Panc1 (cell line): ENCODE results near the gene UNC119B. TPM values are rescaled to one million over a fixed set of nuclear protein-coding genes. Genes with fewer than 3 reads are reported as not detected.

Experiments
- ATAC-seq: fragments of 200-7000 bp; cut with Tn5 transposase; 2 replicates; pipeline ENCODE4 v1.9.1; 2020; ENCODE audit warnings: mild to moderate bottlenecking, moderate library complexity
- BruUV-seq: library from RNA; stranded (reverse); fragments of 400-500 nt; replicated peaks from 2 replicates; lab custom pipeline; 2021; lab: Mats Ljungman, UMichigan
- CTCF ChIA-PET: fragments of 300-600 bp; sonication (Branson Sonifier 250); formaldehyde crosslinking; loops from one replicate; lab custom pipeline; 2022; ENCODE audit warnings: antibody characterized with exemption; lab: Charles Lee
- POLR2A ChIA-PET: fragments of 300-600 bp; sonication (Branson Sonifier 250); formaldehyde crosslinking; loops from one replicate; lab custom pipeline; 2022; ENCODE audit warnings: antibody characterized with exemption; lab: Charles Lee
- DNase-seq: peaks from one replicate; pipeline ENCODE4 v3.0.0-alpha.2; 2010; ENCODE audit warnings: low read depth, low spot score
- H3K27ac ChIP-seq: 2 replicates; pipeline ENCODE4 v1.5.1; 2011; ENCODE audit warnings: mild to moderate bottlenecking, low read length, inconsistent platforms
- H3K27me3 ChIP-seq: fragments of 200-500 bp; sonication (Bioruptor generic); 2 replicates; pipeline ENCODE4 v1.6.0; 2014; ENCODE audit warnings: low read length, inconsistent platforms; ENCODE audit not compliant: control insufficient read depth, insufficient read depth
- H3K36me3 ChIP-seq: fragments of 200-500 bp; sonication (Bioruptor generic); 2 replicates; pipeline ENCODE4 v1.5.1; 2014; ENCODE audit warnings: inconsistent platforms, mild to moderate bottlenecking, low read length, moderate library complexity; ENCODE audit not compliant: control insufficient read depth, insufficient read depth
- H3K4me1 ChIP-seq: 2 replicates; pipeline ENCODE4 v1.5.1; 2011; ENCODE audit warnings: inconsistent platforms, mild to moderate bottlenecking, low read length, moderate library complexity; ENCODE audit not compliant: control insufficient read depth, insufficient read depth
- H3K4me3 ChIP-seq, 2 experiments: 2 replicates each; pipeline ENCODE4 v1.5.1; 2011 to 2012; ENCODE audit warnings: low read depth in 2 of 2, low read length in 2 of 2, mild to moderate bottlenecking in 2 of 2, inconsistent platforms in 1 of 2, moderate library complexity in 1 of 2
- H3K9me3 ChIP-seq: fragments of 200-500 bp; sonication (Bioruptor generic); 2 replicates; pipeline ENCODE4 v1.5.1; 2014; ENCODE audit warnings: low read depth, mild to moderate bottlenecking, inconsistent platforms, low read length, moderate library complexity; ENCODE audit not compliant: control insufficient read depth, insufficient read depth
- POLR2AphosphoS5 ChIP-seq: IDR thresholded peaks from 2 replicates; pipeline ENCODE4 v1.6.1; 2012; ENCODE audit warnings: mild to moderate bottlenecking, low read depth, low read length, moderate library complexity
- SIN3A ChIP-seq: IDR thresholded peaks from 2 replicates; pipeline ENCODE4 v1.6.1; 2012; ENCODE audit warnings: low read depth, mild to moderate bottlenecking, low read length, moderate library complexity, borderline replicate concordance; ENCODE audit not compliant: insufficient read depth
- TCF7L2 ChIP-seq: IDR thresholded peaks from 2 replicates; pipeline ENCODE4 v1.6.1; 2011; ENCODE audit warnings: mild to moderate bottlenecking, low read depth, low read length, inconsistent platforms
- in situ Hi-C: cut with HindIII; loops from 2 replicates; pipeline ENCODE4 v1.10.0; 2016; ENCODE audit warnings: low sequenced_read_pairs, low pct_unique_long_range_greater_than_20kb
- intact Hi-C: fragments of 100-400 bp; cut with micrococcal nuclease; formaldehyde crosslinking; loops from one replicate; pipeline ENCODE4 v1.10.0; 2022; ENCODE audit not compliant: unreplicated experiment
- total RNA-seq: library from RNA; stranded (reverse); gene quantifications from one replicate; pipeline ENCODE4 v1.2.1, GENCODE V29; 2021; ENCODE audit not compliant: unreplicated experiment
- TF ChIP-seq, protein P1 (sequence below), 2 experiments: IDR thresholded peaks; 2 replicates each; pipeline ENCODE4 v1.6.1; 2011 to 2012; ENCODE audit warnings: low read depth in 2 of 2, control low read depth in 1 of 2, low read length in 1 of 2, mild to moderate bottlenecking in 1 of 2, moderate library complexity in 1 of 2; ENCODE audit not compliant: insufficient read depth in 1 of 2
- TF ChIP-seq, protein P2 (sequence below): fragments of 450-650 bp; IDR thresholded peaks from 2 replicates; pipeline ENCODE4 v1.5.1; 2017; ENCODE audit warnings: mild to moderate bottlenecking

The UNC119B gene
- total RNA-seq, 1 experiment from 2014 or later: 26.0 TPM

DNA sequence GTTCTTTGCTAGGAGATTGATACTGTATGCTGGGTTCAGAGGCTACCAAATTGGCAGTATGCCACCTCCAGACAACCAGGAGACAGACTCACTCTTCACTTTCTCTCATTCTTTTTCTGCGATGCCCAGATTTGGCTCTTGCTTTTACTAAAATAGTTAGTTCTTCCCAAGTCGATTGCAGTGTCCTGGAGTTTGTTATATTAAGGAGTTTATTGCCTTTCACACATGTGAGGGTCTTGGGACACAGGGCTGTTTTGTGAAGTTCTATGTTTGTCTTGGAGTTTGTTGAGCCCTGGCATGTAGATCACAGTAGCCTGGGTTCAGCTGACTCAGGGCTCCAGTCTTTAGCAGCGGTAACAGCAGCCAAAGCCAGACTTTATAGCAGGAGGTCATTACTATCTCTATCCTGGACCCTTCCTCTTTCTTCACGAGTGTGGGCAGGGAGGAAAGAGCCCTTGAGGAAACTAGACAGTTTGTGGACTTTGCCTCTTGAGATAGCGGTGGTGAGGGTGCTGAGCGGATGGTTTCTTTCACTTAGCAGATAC, 21.7 kb upstream of the UNC119B start:
- intact Hi-C loops (no loop called here), in situ Hi-C loops (no loop called here)
- Histone ChIP-seq H3K36me3 (no peaks in the 10 kb centered on the region; the same call in 1 of the 2 replicates), H3K27ac (peak overlapping the region; percentile 80), H3K27me3 (no peaks in the 10 kb centered on the region), H3K4me1 (peaks cover 29% of the 10 kb centered on the region), H3K4me3 (peak overlapping the region; percentile 78 to 91), H3K9me3 (no peaks in the 10 kb centered on the region)
- no peak for ATAC-seq
- POLR2A ChIA-PET: no interaction called here
- TF ChIP-seq POLR2AphosphoS5 (no peak), SIN3A (no peak)
- TF ChIP-seq, protein P1, sequence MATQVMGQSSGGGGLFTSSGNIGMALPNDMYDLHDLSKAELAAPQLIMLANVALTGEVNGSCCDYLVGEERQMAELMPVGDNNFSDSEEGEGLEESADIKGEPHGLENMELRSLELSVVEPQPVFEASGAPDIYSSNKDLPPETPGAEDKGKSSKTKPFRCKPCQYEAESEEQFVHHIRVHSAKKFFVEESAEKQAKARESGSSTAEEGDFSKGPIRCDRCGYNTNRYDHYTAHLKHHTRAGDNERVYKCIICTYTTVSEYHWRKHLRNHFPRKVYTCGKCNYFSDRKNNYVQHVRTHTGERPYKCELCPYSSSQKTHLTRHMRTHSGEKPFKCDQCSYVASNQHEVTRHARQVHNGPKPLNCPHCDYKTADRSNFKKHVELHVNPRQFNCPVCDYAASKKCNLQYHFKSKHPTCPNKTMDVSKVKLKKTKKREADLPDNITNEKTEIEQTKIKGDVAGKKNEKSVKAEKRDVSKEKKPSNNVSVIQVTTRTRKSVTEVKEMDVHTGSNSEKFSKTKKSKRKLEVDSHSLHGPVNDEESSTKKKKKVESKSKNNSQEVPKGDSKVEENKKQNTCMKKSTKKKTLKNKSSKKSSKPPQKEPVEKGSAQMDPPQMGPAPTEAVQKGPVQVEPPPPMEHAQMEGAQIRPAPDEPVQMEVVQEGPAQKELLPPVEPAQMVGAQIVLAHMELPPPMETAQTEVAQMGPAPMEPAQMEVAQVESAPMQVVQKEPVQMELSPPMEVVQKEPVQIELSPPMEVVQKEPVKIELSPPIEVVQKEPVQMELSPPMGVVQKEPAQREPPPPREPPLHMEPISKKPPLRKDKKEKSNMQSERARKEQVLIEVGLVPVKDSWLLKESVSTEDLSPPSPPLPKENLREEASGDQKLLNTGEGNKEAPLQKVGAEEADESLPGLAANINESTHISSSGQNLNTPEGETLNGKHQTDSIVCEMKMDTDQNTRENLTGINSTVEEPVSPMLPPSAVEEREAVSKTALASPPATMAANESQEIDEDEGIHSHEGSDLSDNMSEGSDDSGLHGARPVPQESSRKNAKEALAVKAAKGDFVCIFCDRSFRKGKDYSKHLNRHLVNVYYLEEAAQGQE (IDR thresholded peaks at IDR 0.05; ENCODE audit: insufficient read depth in 1 of 2, low read depth in 2 of 2, low read length in 1 of 2): no peak
- TF ChIP-seq, protein P2, sequence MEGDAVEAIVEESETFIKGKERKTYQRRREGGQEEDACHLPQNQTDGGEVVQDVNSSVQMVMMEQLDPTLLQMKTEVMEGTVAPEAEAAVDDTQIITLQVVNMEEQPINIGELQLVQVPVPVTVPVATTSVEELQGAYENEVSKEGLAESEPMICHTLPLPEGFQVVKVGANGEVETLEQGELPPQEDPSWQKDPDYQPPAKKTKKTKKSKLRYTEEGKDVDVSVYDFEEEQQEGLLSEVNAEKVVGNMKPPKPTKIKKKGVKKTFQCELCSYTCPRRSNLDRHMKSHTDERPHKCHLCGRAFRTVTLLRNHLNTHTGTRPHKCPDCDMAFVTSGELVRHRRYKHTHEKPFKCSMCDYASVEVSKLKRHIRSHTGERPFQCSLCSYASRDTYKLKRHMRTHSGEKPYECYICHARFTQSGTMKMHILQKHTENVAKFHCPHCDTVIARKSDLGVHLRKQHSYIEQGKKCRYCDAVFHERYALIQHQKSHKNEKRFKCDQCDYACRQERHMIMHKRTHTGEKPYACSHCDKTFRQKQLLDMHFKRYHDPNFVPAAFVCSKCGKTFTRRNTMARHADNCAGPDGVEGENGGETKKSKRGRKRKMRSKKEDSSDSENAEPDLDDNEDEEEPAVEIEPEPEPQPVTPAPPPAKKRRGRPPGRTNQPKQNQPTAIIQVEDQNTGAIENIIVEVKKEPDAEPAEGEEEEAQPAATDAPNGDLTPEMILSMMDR: no peak
- no peak for DNase-seq
- CTCF ChIA-PET: no interaction called here
- BruUV-seq: TSS peak; percentile 78

DNA sequence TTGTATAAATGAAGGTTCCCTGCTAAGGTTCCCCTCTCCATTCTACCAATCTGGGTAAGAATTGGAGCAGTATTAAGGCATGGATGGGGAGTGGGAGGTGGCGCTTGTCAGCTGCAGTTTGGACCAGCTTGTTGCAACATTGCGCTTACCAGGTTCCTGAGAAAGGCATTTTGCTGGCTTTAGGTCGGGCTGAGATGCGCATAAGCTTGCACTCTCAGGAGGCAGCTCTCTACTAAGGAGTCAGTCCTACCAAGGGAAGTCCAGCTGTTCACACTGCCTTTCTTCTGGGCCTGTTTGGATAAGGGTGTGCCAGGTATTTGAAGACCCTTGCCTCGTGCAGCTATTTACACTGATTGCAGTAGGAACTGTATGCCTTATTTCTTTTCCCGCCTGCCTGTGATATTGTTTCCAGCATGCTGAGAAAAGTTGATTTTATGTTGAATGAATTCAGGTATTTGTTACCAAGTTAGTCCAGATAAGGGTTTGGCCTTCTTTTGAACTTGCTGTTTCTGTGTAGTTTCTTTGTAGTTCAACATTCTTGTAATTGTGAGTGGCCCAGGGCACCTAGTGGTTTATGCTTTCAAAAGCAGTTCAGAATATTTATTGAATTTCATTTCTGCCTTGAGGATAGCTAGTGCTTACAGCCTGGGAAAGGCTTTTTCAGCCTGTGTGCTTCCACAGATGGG, 20.7 kb upstream of the UNC119B start:
- H3K36me3 ChIP-seq: no peaks in the 10 kb centered on the region; the same call in 1 of the 2 replicates
- intact Hi-C loops (no loop called here), in situ Hi-C loops (no loop called here)
- peak overlapping the region; percentile 78 to 91 for H3K4me3 ChIP-seq
- peaks cover 29% of the 10 kb centered on the region for H3K4me1 ChIP-seq
- POLR2A ChIA-PET: interaction anchor here (0.5 kb wide), 2 partner anchors 15 to 113 kb away, joined by 4 to 6 read pairs; no protein-coding TSS in a partner anchor
- BruUV-seq: no TSS peak
- no peak for ATAC-seq
- 0 out of 2 replicates have a peak overlapping the region, but pooled peaks have one; percentile 42 for H3K27ac ChIP-seq
- no peaks in the 10 kb centered on the region for H3K27me3 ChIP-seq
- no peak for DNase-seq
- no peaks in the 10 kb centered on the region for H3K9me3 ChIP-seq
- no peak for TF ChIP-seq POLR2AphosphoS5
- no peak for TF ChIP-seq TCF7L2
- no peak for TF ChIP-seq SIN3A
- TF ChIP-seq, protein P2: no peak
- TF ChIP-seq, protein P1 (IDR thresholded peaks at IDR 0.05; ENCODE audit: insufficient read depth in 1 of 2, low read depth in 2 of 2, low read length in 1 of 2): no peak
- CTCF ChIA-PET: no interaction called here
